HG03442 (cell line): ENCODE data around the gene SLC16A4.

ENCODE experiments used
- ATAC-seq: cut with Tn5 transposase; IDR thresholded peaks from one replicate; pipeline ENCODE4 v1.9.1; 2021; ENCODE audit warnings: mild to moderate bottlenecking, moderate library complexity; ENCODE audit not compliant: unreplicated experiment

Gene SLC16A4

DNA sequence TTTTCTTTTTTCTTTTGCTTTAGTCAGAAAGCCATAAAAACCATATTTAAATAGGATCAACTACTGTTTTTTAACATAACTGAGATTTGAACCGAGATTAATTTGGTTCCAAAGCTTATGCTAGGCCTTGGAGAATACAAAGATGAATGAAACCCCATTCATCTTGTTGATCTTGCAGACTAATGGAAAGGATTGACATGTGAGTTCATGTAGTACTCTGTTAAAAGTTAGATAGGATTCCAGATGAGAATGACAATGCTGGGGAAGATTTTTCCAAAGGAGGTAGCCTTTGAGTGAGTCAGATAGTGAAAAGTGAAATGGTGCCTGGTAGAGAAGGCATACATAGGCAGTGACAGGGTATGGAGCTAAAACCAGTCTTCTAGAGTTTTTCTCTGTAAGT is 29.0 kb downstream of the SLC16A4 start:
- ATAC-seq = no peak

DNA sequence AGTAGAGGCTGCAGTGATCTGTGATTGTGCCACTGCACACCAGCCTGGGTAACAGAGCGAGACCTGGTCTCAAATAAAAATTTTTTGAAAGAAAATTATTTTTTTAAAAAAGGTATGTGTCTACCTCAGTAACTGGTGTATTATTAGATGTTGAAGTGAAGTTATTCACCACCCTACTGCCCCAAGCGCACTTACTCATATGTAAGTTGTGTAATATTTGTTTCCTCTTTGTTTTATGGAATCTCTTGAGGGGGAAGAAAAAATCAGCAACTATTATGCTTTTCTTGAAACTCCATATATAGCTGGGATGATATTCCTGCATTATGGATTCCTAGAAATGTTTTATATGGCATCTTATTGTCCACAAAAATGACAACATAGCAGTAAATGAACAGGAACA is 30.4 kb downstream of the SLC16A4 start:
- ATAC-seq = no peak

DNA sequence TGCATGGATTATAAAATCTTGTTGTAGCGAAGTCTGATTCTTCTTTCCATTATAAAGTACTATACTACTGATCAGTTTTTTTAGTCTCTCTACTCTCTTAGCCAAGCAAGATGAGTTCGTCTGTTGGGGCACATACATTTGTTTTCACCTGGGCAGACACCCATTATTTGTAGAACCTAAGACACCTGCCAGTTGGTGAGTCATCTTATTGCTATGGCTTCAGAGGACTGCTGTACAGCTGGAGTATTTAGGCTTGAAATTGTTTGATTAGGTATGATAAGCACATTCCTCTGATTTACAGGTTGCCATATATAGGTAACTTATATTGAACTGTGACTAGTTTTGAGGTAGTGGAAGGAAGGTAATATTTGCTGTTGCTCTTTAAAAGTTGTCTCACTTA is 34.4 kb downstream of the SLC16A4 start:
- no peak for ATAC-seq

DNA sequence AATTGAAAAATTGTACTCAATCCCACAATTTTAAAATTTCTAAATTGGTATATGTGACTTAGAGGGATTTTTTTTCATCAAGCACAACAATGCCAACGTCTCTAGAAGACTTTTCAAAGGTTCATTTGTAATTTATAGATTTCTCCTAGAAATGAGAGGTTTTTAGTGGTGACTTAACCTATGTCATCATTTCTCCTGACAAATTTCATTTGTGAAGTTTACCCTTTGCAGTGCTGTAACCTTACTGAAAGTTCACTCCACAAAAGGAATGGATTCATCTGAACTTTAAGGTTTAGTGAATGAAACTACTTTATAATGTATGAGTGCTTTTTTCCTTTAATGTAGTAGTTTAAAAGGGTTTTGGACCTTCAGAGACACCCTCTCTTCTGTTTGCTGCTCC is 35.5 kb downstream of the SLC16A4 start:
- no peak for ATAC-seq

DNA sequence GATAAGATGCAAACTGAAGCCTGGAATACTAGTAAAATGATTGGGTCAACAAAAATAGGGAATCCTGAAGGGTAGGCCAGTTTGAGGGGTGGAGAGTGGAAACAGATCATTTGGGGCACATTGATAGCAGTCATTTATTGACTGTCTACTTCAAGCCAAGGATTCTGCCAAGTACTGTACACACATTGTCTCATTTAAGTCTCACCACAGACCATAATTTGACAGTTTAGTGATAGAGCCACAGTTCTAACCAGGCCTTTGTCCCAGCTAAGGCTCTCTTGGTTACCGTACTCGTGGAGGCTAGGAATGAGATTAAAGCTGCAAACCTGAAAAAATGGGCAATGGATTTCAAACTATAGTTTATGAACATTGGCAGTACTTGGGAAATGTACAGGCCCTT is 40.5 kb downstream of the SLC16A4 start:
- ATAC-seq = no peak

DNA sequence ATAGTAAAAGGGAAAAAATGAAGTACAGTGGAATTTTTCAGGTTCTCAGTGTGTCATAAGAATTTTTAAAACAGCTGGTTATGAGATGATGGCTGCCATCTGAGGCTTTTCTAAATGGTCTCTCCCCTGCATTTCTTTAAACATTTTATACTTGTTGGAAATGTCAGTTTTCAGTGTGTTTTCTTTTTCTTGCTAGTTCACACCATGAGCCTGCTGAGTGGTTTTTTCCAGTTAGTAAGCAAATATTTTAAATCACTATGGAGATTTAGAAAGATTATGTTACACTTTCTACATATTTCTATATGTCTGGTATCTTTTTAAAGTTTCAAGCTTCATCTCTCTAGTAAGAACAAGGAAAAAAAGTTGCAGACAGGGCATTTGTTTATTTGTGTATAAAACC is 42.1 kb downstream of the SLC16A4 start:
- no peak for ATAC-seq

DNA sequence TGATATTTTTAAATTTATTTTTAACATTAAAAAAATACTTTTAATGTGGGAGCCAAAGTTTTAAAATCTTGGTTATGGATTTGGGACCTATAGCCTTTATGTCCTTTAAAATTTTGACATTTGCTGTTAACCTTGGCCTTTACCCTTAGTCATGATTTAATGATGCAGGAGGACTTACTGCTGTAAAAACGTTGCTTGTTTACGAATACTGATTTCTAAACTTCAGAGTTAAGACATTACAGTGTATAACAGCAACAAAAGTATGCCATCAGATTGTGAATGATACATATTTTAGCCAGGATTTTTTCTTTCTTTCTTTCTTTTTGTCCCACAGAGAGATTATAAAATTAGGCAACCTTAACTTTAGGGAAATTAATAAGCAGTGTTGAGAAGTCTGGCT is 42.8 kb downstream of the SLC16A4 start:
- ATAC-seq = no peak

DNA sequence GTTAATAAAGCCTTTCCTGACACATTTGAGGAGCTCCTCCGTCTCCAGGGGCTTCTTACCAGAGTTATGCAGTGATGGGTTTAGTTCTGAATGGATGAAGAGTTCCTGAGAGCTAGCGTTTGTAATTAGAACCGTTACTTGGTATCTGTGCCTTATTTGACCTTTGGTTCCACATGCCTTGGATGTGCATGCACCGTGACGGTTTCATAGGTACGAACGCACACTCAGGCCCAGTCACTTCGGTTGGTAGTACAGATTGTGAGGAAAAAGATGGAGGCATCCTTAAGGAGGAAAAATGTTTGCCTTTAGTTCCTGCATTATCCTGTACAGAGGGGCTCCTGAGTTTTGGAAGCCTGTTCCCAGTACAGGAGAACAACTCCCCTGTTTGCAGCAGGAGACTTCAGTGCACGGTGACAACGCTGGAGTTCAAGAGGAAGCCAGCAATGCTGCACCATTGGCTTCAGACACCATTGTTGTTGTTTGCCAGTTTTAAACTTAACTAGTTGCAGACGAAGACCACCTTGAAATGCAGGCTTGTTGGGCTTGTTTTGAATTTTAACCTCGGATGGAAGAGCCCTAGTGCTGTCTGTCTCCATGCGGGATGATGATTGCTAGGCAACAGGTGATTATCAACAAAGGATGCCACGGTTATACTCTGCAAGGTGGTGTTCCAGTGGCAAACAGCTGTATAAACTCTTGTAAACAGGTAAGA is 43.5 kb downstream of the SLC16A4 start:
- no peak for ATAC-seq

DNA sequence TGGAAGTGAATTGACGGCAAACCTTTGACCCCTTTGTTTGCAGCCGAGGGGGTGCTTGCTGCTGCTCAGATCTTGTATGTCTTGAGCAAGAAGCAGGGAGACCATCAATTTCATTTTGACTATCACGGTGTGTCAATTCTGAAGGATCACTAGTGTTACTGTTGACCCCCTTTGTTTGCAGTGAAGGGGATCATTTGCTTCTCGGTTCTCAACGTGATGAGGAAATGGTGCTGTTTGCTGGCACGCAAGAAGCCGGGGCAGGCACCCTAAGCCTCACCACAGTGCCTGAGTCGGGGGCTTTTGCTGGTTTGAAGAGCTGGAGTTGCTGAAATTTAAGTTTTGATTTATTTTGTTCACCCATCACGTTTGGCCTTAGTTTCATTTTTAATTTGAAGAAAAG is 44.1 kb downstream of the SLC16A4 start:
- no peak for ATAC-seq

DNA sequence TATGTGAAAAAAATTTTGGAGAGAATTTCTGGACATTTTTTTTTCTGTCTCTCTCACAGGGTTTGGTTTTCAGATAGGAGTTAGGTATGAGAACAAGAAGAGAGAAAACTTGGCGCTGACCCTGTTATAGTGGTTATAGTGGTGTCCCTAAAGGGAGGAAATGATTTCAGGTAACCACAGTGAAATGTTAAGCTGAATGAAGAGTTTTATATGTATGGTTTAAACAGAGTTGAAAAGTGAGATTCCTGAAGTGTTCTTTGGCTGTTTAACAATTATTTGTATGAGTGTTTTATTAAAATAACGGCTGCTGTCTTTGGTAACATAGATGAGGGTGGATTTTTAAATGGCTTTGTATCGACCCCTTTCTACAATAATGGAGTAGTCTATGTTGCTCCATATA is 45.3 kb downstream of the SLC16A4 start:
- no peak for ATAC-seq

DNA sequence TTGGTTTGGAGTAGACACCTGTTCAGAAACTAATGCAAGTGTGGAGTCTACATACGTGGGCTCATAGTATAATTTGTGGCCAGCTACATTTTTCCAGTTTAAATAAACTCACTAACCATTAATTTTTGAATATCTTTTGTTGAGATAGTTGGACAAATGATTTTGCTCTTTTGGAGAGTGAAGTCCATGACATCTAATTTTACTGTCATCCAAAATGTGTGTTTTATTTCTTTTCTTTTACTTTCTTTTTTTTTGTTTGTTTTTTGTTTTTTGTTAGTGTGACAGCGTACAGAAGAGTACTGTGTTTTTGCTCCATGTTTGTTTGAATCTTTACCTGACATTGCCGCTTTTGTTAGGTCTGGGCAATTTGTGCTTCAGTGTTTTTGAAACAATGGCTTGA is 46.7 kb downstream of the SLC16A4 start:
- no peak for ATAC-seq

DNA sequence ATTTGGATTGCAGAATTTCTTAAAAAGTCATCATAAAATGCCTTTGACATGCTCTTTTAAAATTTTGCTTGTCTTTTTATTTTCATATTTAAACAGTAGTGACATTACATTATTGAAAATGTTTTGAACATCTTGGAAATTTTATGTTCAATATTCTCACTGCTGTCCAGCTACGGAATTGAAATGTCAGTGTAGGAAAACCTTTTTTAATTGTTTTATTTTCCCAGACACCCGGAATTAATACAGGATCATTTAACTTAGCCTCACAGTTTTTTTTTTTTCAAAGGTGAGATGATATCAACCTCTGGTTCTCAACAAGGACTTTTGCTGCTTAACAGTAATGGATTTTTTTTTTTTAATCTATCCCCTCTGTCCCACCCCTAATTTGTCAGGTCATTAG is 47.6 kb downstream of the SLC16A4 start:
- ATAC-seq = no peak

DNA sequence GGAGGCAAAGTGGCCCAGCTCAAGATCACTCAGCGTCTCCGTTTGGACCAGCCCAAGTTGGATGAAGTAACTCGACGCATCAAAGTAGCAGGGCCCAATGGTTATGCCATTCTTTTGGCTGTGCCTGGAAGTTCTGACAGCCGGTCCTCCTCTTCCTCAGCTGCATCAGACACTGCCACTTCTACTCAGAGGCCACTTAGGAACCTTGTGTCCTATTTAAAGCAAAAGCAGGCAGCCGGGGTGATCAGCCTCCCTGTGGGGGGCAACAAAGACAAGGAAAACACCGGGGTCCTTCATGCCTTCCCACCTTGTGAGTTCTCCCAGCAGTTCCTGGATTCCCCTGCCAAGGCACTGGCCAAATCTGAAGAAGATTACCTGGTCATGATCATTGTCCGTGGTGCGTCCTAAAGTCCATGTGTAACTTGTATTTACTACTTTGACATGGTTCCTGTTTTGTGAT is 48.9 kb downstream of the SLC16A4 start:
- no peak for ATAC-seq

DNA sequence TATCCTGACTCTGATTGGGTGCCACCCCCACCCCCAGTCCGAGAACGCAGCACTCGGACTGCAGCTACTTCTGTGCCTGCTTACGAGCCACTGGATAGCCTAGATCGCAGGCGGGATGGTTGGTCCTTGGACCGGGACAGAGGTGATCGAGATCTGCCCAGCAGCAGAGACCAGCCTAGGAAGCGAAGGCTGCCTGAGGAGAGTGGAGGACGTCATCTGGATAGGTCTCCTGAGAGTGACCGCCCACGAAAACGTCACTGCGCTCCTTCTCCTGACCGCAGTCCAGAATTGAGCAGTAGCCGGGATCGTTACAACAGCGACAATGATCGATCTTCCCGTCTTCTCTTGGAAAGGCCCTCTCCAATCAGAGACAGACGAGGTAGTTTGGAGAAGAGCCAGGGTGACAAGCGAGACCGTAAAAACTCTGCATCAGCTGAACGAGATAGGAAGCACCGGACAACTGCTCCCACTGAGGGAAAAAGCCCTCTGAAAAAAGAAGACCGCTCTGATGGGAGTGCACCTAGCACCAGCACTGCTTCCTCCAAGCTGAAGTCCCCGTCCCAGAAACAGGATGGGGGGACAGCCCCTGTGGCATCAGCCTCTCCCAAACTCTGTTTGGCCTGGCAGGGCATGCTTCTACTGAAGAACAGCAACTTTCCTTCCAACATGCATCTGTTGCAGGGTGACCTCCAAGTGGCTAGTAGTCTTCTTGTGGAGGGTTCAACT is 49.5 kb downstream of the SLC16A4 start:
- ATAC-seq = no peak

DNA sequence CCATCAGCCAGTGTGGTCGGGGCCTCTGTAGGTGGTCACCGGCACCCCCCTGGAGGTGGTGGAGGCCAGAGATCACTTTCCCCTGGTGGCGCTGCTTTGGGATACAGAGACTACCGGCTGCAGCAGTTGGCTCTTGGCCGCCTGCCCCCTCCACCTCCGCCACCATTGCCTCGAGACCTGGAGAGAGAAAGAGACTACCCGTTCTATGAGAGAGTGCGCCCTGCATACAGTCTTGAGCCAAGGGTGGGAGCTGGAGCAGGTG is 50.7 kb downstream of the SLC16A4 start:
- ATAC-seq = no peak

DNA sequence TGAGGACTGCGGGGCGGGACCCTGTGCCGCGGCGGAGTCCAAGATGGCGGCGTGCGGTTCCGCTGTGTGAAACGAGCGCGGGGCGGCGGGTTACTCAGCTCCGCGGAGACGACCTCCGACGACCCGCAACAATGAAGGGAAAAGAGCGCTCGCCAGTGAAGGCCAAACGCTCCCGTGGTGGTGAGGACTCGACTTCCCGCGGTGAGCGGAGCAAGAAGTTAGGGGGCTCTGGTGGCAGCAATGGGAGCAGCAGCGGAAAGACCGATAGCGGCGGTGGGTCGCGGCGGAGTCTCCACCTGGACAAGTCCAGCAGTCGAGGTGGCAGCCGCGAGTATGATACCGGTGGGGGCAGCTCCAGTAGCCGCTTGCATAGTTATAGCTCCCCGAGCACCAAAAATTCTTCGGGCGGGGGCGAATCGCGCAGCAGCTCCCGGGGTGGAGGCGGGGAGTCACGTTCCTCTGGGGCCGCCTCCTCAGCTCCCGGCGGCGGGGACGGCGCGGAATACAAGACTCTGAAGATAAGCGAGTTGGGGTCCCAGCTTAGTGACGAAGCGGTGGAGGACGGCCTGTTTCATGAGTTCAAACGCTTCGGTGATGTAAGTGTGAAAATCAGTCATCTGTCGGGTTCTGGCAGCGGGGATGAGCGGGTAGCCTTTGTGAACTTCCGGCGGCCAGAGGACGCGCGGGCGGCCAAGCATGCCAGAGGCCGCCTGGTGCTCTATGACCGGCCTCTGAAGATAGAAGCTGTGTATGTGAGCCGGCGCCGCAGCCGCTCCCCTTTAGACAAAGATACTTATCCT is 51.2 kb downstream of the SLC16A4 start:
- ATAC-seq = no peak

DNA sequence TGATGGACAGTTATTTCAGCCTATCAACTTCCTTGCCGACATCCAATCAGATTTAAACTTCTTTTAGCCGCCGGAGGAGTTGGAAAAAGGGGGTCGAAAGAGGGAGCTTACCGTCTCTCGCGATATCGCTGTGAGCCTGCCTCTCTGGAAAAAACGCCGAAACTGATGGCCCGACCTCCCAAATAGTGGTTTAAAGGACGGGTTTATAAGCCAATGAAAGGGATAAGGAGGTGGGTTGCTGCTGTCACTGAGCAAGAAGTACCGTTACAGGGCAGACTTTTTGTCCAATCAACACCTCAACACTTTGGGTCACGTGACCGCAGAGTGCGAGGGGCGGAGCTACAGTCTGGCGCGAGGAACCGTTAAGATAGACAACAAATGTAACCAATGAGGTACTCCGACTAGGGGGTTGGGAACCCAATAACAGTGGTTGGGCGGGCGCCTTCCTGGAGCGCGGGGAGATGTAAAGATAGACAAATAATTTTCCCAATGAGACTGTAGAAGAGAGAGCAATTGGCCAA is 51.9 kb downstream of the SLC16A4 start, which contains the start of gene RBM15:
Gene RBM15 (plus strand): TSS at position 492 of the 521 bp plus-strand sequence. CDS start 29 bp downstream, at position 521.
- ATAC-seq = peak; percentile 68

DNA sequence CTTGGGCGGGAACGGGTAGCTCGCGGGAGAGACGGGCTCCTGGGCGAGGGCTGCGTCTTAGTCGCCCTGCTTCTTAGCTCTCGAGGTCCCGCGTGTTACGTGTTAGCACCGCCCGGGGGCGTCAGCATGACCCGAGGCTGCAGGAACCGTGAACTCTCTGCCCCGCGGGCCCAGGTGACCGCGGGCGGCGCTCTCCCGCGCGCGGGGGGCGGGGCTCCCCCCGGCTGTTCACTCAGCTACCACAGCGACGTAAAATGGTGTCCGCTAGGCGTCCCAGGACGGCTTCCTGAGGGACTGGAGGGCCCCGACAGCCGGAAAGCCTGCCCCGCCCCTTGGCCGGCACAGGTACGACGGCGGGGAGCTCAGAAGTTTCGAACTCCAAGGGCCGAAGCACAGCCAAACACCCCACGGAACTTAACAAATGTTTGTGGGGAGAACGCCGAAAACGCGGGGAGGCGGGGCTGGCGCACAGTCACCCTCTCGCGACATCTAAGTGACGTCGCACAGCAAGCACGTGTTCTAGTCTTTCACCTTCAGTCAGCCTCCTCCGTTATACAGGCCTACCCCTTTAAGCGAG is 52.4 kb downstream of the SLC16A4 start:
- peak; percentile 58 for ATAC-seq

DNA sequence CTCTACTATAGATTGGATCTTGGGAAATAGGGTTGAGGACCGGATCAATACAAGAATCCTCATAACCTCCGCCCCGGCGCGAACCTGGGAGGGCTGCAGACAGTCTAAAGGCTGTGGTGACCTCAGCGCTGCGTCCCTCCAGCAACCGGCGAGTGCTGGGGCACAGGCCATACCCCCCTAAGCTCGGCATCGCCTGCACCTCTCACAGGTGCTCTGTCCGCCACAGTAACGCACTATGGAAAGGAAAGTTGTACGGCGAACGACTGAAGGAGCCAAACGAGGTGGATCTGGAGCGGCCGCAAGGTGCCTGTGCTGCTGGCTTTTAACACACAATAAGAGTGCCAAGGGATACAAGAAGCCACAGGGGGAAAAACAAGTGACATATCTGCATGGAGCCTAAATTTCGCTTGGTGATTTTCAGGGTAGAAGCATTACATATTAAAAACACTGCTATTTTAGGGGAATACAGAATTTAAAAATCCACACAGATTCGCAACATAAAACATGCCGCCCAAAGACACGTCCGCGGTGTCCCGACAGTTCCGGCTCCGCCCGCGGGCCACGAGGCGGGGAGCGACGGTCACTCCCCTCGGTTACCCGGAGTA is 53.0 kb downstream of the SLC16A4 start:
- ATAC-seq = no peak

DNA sequence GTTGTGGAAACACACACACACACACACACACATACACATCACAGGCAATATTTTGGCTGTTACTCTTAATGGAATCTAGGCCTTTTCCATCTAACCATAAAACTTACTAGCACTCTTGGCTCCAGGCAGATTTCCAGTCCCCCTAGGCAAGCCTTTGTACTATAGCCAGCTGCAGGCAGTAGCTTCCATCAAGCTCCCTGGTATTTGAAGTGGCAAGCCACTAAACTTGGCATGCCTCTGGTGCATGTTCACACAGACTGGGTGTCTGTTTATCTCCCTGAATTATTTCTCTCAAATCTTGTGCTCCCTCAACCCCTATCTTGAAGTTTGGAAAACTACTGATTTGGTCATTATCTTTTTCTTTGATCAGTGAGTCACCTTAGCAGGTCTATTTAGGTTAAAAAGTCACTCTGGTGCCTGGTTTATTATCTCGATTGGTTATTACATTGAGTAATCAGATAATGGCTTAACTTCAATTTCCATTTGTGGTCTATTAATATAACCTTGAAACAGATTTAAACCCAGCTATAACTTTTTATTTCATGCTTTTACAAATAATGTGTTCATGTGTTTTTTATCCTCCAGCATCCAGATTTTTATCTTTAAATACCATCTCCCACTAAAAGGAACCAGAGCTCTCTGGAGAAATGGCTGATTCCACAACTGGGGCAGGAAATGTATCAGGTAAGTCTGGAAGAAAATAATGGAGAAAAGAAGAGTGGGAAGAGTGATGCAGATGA is 54.4 kb downstream of the SLC16A4 start:
- ATAC-seq = no peak
